ENCODE data around the gene RAC2.

The RAC2 gene

DNA sequence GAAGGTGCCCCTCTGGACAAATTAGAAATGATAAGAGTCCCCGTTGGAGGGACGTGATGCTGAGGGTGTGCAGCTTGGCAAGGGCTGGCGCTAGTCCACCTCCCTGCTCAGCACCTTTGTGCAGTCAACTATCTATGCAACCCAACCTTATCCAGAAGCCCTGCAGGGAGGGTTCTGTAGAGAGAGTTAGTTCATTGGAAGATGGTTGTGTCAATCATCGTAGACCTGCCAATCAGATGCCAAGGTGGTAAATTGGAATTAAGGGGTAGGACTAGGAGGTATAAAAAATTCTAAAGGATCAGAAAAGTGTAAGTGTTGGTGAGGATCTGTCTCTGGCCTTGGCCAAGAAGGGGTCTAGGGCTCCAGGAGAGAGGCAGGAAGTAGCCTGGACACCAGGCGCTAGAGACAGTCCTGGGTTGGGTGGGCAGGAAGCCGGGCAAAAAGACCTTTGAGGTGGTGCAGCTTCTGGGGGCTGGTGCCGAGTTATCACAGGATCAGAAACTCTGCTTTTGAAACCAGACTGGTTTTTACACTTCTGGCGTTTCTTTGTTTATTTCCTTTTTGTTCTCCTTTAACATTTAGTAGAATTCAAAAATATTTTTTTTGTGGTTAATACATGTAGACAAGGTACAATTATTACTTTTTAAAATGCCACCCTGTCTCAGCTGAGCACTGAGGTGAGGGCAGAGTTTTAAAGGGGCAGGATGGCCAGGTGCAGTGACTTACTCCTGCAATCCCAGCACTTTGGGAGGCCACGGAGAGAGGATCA lies 57.7 kb downstream of the RAC2 start:
- Histone ChIP-seq H3K36me3 (no peaks in the 10 kb centered on the region), H3K9me3 (no peaks in the 10 kb centered on the region), H3K4me1 (peaks cover 0 to 29% (median 10%) of the 10 kb centered on the region in 4 donors), H3K4me3 (no peak overlapping the region), H3K27ac (no peak overlapping the region), H3K27me3 (peaks cover 0 to 14% of the 10 kb centered on the region in 2 donors)
- no peak for DNase-seq
- intact Hi-C loops (cut with DNase I; ENCODE audit: low total_unique reads) = no loop called here
- TF ChIP-seq, protein P1, sequence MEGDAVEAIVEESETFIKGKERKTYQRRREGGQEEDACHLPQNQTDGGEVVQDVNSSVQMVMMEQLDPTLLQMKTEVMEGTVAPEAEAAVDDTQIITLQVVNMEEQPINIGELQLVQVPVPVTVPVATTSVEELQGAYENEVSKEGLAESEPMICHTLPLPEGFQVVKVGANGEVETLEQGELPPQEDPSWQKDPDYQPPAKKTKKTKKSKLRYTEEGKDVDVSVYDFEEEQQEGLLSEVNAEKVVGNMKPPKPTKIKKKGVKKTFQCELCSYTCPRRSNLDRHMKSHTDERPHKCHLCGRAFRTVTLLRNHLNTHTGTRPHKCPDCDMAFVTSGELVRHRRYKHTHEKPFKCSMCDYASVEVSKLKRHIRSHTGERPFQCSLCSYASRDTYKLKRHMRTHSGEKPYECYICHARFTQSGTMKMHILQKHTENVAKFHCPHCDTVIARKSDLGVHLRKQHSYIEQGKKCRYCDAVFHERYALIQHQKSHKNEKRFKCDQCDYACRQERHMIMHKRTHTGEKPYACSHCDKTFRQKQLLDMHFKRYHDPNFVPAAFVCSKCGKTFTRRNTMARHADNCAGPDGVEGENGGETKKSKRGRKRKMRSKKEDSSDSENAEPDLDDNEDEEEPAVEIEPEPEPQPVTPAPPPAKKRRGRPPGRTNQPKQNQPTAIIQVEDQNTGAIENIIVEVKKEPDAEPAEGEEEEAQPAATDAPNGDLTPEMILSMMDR (IDR thresholded peaks at IDR 0.05) = no peak

GRCh38 chr22:37185646-37186227 lies 58.3 kb downstream of the RAC2 start:
- H3K9me3 ChIP-seq = no peaks in the 10 kb centered on the region
- no peak for DNase-seq
- TF ChIP-seq, protein P1 (IDR thresholded peaks at IDR 0.05) = no peak
- no peak overlapping the region for H3K4me3 ChIP-seq
- peaks cover 0 to 14% of the 10 kb centered on the region in 2 donors for H3K27me3 ChIP-seq
- intact Hi-C loops (cut with DNase I; ENCODE audit: low total_unique reads) = no loop called here
- H3K27ac ChIP-seq = no peak overlapping the region
- peaks cover 0 to 29% (median 10%) of the 10 kb centered on the region in 4 donors for H3K4me1 ChIP-seq
- H3K36me3 ChIP-seq = no peaks in the 10 kb centered on the region

DNA sequence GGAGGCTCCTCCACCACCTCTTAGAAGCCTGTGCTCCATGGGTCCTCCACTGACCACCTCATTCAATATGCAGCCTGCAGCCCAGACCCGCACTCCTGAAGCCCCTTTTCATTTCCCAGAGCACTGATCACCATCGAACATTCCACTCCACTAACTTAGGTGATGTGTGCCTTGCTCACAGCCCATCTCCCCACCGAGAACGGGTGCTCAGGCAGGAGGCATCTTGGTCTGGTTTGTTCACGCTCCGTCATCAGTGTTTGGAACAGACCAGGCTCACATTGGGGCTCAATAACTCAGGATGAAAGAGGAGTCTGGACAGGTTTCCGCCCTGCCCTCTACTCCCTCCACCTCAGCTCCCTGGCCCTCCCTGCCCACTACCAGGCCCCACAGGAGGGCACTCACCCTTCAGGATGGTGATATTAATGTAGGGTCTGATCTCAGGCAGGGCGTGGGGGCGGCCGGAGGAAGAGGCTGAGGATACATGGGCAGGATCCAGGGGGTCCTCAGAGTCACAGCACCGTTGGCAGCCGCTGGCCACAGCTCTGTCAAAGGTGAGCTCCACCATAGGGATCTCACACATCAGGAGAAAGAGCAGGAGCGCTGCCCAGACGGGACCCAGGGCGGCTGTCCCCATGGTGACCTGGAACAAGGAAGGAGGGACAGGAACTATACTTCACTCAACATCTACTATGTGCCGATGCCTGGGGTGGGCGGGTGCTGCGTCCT lies 59.1 kb downstream of the RAC2 start:
- H3K27ac ChIP-seq = no peak overlapping the region

DNA sequence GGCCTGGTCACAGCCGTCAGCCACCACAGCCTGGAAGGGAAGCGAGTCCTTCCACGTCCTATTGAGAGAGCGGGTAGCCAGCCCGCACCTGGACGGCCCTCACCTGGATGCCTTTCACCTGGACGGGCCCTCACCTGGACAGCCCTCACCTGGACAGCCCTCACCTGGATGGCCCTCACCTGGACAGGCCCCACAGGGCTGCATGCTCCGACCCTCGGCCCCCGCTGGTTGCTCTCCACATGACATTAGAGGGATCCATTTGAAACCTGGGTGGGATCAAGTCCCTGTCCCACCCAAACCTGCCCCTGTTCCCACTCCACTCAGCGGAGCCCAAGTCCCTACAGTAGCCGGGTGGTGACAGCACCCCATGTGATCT lies 59.7 kb downstream of the RAC2 start:
- Histone ChIP-seq H3K9me3 (no peaks in the 10 kb centered on the region), H3K36me3 (no peaks in the 10 kb centered on the region), H3K27me3 (peaks cover 0 to 14% of the 10 kb centered on the region in 2 donors), H3K4me1 (peaks cover 0 to 29% (median 10%) of the 10 kb centered on the region in 4 donors), H3K4me3 (no peak overlapping the region), H3K27ac (no peak overlapping the region)
- no peak for DNase-seq
- TF ChIP-seq, protein P1 (IDR thresholded peaks at IDR 0.05) = no peak
- intact Hi-C loops (cut with DNase I; ENCODE audit: low total_unique reads) = no loop called here

More for the DNA sequence above, 59.1 kb downstream of the RAC2 start:
- no peaks in the 10 kb centered on the region for H3K9me3 ChIP-seq
- DNase-seq = no peak
- no peak overlapping the region for H3K4me3 ChIP-seq
- TF ChIP-seq, protein P1 (IDR thresholded peaks at IDR 0.05) = no peak
- H3K27me3 ChIP-seq = peaks cover 0 to 14% of the 10 kb centered on the region in 2 donors
- peaks cover 0 to 29% (median 10%) of the 10 kb centered on the region in 4 donors for H3K4me1 ChIP-seq
- intact Hi-C loops (cut with DNase I; ENCODE audit: low total_unique reads) = no loop called here
- no peaks in the 10 kb centered on the region for H3K36me3 ChIP-seq

GRCh38 chr22:37183432-37184379 lies 60.4 kb downstream of the RAC2 start:
- H3K9me3 ChIP-seq = no peaks in the 10 kb centered on the region
- H3K4me1 ChIP-seq = peaks cover 0 to 23% (median 11%) of the 10 kb centered on the region in 4 donors
- H3K27me3 ChIP-seq = peaks cover 0 to 14% of the 10 kb centered on the region in 2 donors
- intact Hi-C loops (cut with DNase I; ENCODE audit: low total_unique reads) = no loop called here
- H3K27ac ChIP-seq = no peak overlapping the region
- TF ChIP-seq, protein P1 (IDR thresholded peaks at IDR 0.05) = no peak
- DNase-seq = no peak
- H3K4me3 ChIP-seq = no peak overlapping the region
- H3K36me3 ChIP-seq = no peaks in the 10 kb centered on the region

Measured in tibial artery (tissue), 4 donors.